ENCODE data around the gene NCK2. TPM values are rescaled to one million over a fixed set of nuclear protein-coding genes. Genes with fewer than 3 reads are reported as not detected.

The NCK2 gene
- total and polyA plus RNA-seq, 9 of the 15 experiments (the other 6 are each of a cell fraction or from before 2014, with no cell fraction given) = 0.90 to 27.9 (median 15.9) TPM

DNA sequence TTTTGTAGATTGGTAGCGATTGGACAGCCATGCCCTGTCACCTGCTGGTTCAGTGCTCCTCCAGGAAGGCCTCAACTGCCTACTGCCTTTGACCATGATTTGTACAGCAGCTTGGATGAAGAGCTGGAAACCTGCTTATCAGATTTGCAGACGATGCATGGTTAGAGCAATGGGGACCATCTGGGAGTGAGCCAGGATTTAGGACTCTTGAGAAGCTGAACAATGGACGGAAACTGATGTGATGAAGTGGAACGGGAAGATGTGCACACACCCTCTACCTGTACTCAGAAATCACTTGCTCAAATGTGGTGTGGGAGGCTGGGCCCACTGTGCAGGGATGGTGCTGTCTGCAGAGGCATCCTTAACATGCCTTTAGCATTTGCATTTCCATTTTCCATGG lies 57.2 kb downstream of the NCK2 start:
- no peaks in the 10 kb centered on the region for H3K27me3 ChIP-seq (ENCODE audit: control insufficient read depth in 2 of 2, insufficient read depth in 2 of 2, low read length in 2 of 2)
- in situ Hi-C loops (cut with MboI) (no loop called here), intact Hi-C loops (cut with micrococcal nuclease) (no loop called here)
- H2AFZ ChIP-seq (ENCODE audit: low read depth, low read length) = no peak overlapping the region
- H3K36me3 ChIP-seq (ENCODE audit: control insufficient read depth, insufficient read depth, low read length) = no peaks in the 10 kb centered on the region
- H3K4me3 ChIP-seq = no peak overlapping the region
- no peak overlapping the region for H3K27ac ChIP-seq (ENCODE audit: extremely low read depth, low read depth, low read length)
- H3K9me3 ChIP-seq (replicated peaks; ENCODE audit: control insufficient read depth, insufficient read depth, low read depth, low read length) = no peaks in the 10 kb centered on the region
- no peak for ATAC-seq
- POLR2A ChIA-PET = interaction anchor here (0.7 to 1.4 kb wide), 2 partner anchors 10 to 35 kb away, joined by 3 read pairs; no protein-coding TSS in a partner anchor
- H3K4me1 ChIP-seq (replicated peaks in 1 of 2; ENCODE audit: control insufficient read depth in 2 of 2, insufficient read depth in 2 of 2, low read length in 2 of 2) = peaks cover 13 to 39% of the 10 kb centered on the region in 2 experiments; a peak in 4 of 5 replicates
- no peak for TF ChIP-seq NRF1 (conservative IDR thresholded peaks at IDR 0.05 in 1 of 2, IDR thresholded peaks at IDR 0.05 in 1 of 2)
- TF ChIP-seq KLF16 (IDR thresholded peaks at IDR 0.05) = no peak
- no peak for TF ChIP-seq EZH2 (IDR thresholded peaks at IDR 0.05; ENCODE audit: borderline replicate concordance, low read depth, low read length)
- TF ChIP-seq SRSF1 (IDR thresholded peaks at IDR 0.05; ENCODE audit: low read depth, low read length) = no peak
- TF ChIP-seq ZFP91 (CRISPR knock-in tag; IDR thresholded peaks at IDR 0.05) = no peak
- TF ChIP-seq, protein P1, sequence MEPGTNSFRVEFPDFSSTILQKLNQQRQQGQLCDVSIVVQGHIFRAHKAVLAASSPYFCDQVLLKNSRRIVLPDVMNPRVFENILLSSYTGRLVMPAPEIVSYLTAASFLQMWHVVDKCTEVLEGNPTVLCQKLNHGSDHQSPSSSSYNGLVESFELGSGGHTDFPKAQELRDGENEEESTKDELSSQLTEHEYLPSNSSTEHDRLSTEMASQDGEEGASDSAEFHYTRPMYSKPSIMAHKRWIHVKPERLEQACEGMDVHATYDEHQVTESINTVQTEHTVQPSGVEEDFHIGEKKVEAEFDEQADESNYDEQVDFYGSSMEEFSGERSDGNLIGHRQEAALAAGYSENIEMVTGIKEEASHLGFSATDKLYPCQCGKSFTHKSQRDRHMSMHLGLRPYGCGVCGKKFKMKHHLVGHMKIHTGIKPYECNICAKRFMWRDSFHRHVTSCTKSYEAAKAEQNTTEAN (CRISPR knock-in tag; IDR thresholded peaks at IDR 0.05) = no peak
- TF ChIP-seq KLF6 (CRISPR knock-in tag; IDR thresholded peaks at IDR 0.05; ENCODE audit: borderline replicate concordance) = no peak
- no peak overlapping the region for H3K9ac ChIP-seq (ENCODE audit: insufficient read depth in 1 of 2, low read depth in 2 of 2, low read length in 2 of 2)
- no TSS peak for BruUV-seq (replicated peaks)
- 69% methylated on average over 4 of the region's 4 CpGs for WGBS (ENCODE audit: insufficient coverage, low coverage, missing lambda C conversion rate)
- CTCF ChIA-PET (ENCODE audit: low intra/inter-chr PET ratio) = no interaction called here
- DNase-seq (ENCODE audit: extremely low read depth in 1 of 4, low spot score in 3 of 4) = no peak
- H4K20me1 ChIP-seq (replicated peaks; ENCODE audit: control insufficient read depth, insufficient read depth, low read length) = no peaks in the 10 kb centered on the region
- H3K79me2 ChIP-seq (ENCODE audit: control insufficient read depth, insufficient read depth, low read length) = peaks cover 12% of the 10 kb centered on the region; the same call in 1 of the 3 replicates
- no peaks in the 10 kb centered on the region for H3K9me1 ChIP-seq (ENCODE audit: control insufficient read depth, insufficient read depth, low read length)
- no peak overlapping the region for H3K4me2 ChIP-seq (ENCODE audit: insufficient read depth, low read length)
- FAIRE-seq = no peak

All from K562 (cell line).